SU-DHL-6 (cell line): ENCODE results near the gene GSE1.

Experiments used
- EZH2phosphoT487 ChIP-seq: fragments of 200-600 bp; sonication (generic), shearing (Covaris generic); conservative IDR thresholded peaks from 2 replicates; pipeline ENCODE4 v1.6.1; 2018; ENCODE audit warnings: mild to moderate bottlenecking, antibody characterized with exemption, low read length, moderate library complexity, mixed read lengths
- TF ChIP-seq, protein P1 (sequence below): fragments of 200-600 bp; sonication (generic); IDR thresholded peaks from one replicate; pipeline ENCODE4 v1.5.1; 2017; ENCODE audit warnings: antibody characterized with exemption, mild to moderate bottlenecking, low read length, moderate library complexity; ENCODE audit not compliant: insufficient read depth, poor library complexity, severe bottlenecking

DNA sequence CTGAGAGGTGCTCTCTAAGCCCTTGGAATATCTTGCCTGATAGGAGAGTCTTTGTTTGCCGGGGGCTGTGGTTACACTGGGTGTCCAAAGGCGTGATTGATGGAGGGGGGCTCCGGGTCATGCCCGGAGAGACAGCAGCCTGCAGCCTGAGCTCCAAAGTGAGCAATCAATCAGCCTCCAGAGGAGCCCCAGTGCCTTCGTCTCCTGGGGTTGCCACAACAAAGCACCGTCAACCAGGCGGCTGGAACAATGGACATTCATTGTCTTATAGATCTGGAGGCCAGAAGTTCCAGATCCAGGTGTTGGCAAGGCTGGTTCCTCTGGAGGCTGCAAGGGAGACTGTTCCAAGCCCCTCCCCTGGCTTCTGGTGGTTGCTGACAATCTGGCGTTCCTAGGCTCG is 99.7 kb downstream of the GSE1 start:
- TF ChIP-seq, protein P1, sequence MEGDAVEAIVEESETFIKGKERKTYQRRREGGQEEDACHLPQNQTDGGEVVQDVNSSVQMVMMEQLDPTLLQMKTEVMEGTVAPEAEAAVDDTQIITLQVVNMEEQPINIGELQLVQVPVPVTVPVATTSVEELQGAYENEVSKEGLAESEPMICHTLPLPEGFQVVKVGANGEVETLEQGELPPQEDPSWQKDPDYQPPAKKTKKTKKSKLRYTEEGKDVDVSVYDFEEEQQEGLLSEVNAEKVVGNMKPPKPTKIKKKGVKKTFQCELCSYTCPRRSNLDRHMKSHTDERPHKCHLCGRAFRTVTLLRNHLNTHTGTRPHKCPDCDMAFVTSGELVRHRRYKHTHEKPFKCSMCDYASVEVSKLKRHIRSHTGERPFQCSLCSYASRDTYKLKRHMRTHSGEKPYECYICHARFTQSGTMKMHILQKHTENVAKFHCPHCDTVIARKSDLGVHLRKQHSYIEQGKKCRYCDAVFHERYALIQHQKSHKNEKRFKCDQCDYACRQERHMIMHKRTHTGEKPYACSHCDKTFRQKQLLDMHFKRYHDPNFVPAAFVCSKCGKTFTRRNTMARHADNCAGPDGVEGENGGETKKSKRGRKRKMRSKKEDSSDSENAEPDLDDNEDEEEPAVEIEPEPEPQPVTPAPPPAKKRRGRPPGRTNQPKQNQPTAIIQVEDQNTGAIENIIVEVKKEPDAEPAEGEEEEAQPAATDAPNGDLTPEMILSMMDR: no peak
- TF ChIP-seq EZH2phosphoT487: no peak
